HG02870 (cell line): ENCODE measurements around the gene GDPD3.

ENCODE experiments used
- ATAC-seq: cut with Tn5 transposase; IDR thresholded peaks from one replicate; pipeline ENCODE4 v1.9.1; 2021; ENCODE audit warnings: mild to moderate bottlenecking, moderate library complexity; ENCODE audit not compliant: unreplicated experiment

Gene GDPD3, protein sequence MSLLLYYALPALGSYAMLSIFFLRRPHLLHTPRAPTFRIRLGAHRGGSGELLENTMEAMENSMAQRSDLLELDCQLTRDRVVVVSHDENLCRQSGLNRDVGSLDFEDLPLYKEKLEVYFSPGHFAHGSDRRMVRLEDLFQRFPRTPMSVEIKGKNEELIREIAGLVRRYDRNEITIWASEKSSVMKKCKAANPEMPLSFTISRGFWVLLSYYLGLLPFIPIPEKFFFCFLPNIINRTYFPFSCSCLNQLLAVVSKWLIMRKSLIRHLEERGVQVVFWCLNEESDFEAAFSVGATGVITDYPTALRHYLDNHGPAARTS

DNA sequence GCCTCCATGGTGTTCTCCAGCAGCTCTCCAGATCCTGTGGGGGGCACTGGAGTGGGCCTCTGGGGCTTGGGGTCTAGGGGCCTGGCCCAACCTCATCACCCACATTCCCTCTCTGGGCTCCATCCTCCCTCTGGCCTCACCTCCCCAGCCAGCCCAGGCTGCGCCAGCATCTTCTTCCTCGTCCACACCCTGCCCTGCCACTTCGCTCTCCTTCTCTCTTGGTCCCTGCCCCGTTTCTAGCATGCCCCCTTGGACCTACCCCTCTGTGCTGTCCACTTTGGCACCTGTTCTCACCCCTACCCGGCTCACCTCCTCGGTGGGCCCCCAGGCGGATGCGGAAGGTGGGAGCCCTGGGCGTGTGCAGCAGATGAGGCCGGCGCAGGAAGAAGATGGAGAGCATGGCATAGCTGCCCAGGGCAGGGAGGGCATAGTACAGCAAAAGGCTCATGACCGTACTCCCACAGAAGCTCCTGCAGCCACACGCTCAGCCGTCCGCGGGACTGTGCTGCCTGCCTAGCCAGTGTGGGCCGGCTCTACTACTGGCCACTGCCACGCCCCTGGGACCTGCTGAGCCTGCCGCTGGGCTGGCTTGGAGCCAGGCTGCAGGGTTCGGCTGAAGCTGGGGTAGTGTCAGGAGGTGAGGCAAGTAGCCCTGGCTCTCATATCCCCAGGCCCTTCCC, at the start of gene GDPD3:
Gene GDPD3, minus strand, starts transcription at position 507 of the 680 bp plus-strand sequence. Its CDS starts 59 bp downstream, at position 448.
- no peak for ATAC-seq

DNA sequence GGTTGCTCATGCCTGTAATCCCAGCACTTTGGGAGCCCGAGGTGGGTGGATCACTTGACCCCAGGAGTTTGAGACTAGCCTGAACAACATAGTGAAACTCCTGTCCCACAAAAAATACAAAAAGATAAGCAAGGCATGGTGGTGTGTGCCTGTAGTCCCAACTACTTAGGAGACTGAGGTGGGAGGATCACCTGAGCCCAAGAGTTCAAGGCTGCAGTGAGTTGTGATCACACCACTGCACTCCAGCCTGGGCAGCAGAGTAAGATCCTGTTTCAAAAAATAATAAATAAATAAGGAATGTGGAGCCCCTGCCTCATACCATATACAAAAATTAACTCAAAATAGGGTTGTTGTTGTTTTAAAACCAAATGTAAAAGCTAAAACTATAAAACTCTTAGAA, 43.9 kb upstream of the GDPD3 start:
- ATAC-seq, result no peak

- ATAC-seq, result no peak
These were observed 41.9 kb upstream of the GDPD3 start for GRCh38 chr16:30155188-30155587.

DNA sequence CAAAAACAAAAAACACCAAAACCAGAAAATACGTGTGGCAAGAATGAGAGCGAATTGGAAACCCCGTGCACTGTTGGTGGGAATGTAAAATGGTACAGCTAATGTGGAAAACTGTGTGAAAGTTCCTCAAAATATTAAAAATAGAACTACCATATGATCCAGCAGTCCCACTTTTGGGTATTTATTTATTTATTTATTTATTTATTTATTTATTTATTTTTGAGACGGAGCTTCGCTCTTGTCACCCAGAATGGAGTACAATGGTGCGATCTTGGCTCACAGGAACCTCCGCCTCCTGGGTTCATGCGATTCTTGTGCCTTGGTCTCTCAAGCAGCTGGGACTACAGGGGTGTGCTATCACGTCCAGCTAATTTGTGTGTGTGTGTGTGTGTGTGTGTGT, 39.2 kb upstream of the GDPD3 start:
- ATAC-seq, result no peak

DNA sequence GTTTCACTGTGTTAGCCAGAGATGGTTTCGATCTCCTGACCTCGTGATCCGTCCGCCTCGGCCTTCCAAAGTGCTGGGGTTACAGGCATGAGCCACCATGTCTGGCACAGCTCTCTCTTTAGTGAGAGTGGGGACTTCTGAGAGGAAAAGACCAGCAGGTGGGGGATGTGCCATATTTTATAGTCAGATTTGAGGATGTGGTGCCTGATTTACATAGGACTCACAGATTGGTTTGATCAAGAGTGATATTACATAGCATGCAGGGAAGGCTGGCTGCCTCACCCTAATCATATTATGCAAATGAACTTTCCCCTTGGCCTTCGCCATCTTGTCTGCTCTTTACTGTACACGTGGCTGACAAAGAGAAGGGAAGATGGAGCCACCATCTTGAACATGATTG, 37.8 kb upstream of the GDPD3 start:
- ATAC-seq, result no peak

DNA sequence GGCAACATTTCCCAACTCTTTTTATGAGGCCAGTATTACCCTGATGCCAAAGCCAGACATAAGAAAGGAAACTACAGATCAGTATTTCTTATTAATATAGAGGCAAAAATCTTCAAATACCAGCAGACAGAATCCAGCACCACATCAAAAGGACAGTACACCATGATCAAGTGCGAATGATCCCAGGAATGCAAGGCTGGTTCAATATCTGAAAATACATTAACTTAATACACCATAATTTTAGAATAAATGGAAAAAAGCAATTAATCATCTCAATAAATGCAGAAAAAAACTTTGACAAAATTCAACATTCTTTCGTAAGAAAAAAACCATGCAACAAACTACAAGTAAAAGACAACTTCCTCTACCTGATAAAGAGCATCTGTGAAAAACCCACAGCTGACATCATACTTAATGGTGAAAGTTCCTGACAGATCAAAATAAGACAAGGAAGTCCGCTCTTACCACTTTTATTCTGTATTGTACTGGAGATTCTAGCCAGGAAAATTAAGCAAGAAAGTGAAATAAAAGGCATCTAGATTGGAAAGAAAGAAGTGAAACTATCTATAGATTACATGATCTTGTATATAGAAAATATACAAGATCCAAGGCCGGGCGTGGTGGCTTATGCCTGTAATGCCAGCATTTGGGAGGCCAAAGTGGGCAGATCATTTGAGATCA, 36.1 kb upstream of the GDPD3 start:
- no peak for ATAC-seq

- no peak for ATAC-seq
These were observed 34.6 kb upstream of the GDPD3 start for GRCh38 chr16:30147843-30148510.

DNA sequence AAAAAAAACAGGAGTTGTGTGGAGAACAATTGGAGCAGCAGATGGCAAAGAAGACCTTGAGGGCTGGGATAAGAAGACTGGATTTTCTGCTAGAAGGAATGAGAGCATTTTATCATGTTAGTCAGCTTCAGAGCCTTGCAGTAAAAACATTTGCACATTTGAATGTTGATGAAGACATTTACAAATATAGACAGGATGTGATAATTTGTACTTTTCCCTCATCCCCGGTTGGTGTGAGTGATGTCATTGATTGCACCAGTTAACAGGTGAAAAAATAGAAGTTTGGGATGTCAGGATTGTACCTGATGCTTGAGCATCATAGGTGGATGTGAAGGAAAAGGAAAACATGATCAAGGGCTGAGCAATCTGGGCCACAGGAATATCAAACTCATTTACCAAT, 32.3 kb upstream of the GDPD3 start:
- no peak for ATAC-seq

GRCh38 chr16:30144917-30145316, 31.6 kb upstream of the GDPD3 start:
- ATAC-seq, result no peak

DNA sequence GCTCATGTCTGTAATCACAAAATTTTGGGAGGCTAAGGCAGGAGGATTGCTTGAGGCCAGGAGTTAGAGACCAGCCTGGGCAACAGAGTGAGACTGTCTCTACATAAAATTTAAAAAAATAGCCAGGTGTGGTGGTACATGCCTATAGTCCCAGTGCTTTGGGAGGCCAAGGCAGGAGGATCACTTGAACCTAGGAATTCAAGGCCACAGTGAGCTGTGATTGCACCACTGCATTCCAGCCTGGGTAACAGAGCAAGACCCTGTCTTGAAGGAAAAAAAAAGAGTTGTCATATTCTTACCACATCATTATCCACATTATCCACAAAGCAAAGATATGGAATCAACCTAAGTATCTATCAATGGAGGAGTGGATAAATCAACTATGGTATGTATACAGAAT, 30.7 kb upstream of the GDPD3 start:
- ATAC-seq, result no peak

DNA sequence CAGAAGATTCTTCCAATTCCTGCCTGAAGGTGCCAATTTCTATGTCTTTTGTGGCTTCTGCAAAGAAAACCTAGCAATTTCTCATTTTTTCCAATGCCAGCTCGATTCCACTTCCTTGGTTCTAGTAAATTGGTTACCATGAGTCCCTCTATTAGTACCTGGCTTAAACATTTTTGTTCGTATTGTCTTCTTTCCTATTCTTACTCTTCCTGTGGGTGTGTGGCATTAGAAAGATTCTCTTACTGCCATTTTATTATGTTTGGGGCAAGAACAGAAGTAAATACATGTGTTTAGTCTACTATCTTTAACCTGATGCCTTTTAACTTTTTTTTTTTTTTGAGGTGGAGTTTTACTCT, 30.0 kb upstream of the GDPD3 start:
- ATAC-seq, result no peak

DNA sequence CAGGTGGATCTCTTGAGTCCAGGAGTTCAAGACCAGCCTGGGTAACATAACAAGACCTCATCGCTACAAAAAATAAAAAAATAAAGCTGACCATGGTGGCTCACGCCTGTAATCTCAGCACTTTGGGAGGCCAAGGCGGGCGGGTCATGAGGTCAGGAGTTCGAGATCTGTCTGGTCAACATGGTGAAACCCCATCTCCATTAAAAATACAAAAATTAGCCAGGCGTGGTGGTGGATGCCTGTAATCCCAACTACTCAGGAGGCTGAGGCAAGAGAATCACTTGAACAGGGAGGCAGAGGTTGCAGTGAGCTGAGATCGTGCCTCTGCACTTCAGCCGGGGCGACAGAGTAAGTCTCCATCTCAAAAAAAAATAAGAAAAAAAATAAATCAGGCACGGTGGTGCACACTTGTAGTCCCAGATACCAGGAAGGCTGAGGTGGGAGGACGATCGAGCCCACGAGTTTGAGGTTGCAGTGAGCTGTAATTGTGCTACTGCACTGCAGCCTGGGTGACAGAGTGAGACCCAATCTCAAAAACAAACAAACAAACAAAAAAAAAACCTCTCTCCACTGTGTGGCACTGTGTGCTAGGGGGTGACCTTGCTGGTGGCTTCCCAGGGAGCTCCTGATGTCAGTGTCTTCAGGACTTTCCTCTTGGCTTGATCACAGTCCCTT, 29.5 kb upstream of the GDPD3 start:
- no peak for ATAC-seq

GRCh38 chr16:30141750-30142149, 28.4 kb upstream of the GDPD3 start:
- ATAC-seq, result no peak

- no peak for ATAC-seq
These were observed 26.5 kb upstream of the GDPD3 start for GRCh38 chr16:30139583-30140481.

- ATAC-seq, result no peak
These were observed 24.6 kb upstream of the GDPD3 start for GRCh38 chr16:30137897-30138296.

DNA sequence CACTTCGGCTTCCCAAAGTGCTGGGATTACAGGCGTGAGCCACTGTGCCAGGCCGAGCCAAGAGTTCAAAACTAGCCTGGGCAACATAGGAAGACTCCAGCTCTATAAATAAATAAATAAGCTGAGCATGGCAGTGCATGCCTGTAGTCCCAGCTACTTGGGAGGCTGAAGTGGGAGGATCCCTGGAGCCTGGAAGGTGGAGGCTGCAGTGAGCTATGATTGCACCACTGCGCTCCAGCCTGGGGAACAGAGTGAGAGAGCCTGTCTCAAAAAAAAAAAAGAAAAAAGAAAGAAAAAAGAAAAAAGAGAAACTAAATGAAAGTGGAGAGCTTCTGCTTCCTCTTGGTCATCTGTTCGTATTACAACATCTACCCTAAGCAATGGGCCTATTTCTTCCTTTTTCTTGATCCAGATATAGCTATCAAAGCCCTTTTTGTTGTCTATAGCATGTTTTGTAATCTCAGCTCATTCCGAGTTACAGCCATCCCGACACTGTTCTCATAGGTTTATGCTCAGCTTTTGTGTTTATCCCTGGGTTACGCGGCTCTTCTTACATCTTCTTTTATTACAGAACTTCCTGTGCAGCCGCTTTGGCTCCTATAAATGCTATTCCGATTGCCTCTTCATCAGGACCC, 23.8 kb upstream of the GDPD3 start:
- no peak for ATAC-seq

GRCh38 chr16:30132591-30132990, 19.3 kb upstream of the GDPD3 start:
- ATAC-seq, result no peak

- ATAC-seq, result no peak
These were observed 18.6 kb upstream of the GDPD3 start for GRCh38 chr16:30131869-30132475.

DNA sequence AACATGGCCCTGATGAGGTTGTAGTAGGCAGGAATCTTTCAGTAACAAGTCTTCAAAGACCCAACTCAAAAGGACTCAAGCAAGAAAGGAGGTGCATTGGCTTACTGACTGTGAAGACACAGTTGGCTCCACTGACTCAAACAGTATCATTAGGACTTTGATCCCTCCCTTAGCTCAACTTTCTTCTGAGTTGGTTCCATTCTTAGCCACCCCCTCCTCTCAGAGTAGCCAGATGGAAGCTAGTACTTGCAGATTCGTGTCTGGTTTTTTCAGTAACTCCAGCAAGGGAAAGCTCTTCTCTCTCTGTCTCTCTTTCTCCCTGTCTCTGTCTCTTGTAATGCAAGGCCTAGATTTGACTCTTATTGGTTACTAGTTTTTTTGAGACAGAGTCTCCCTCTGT, 14.7 kb upstream of the GDPD3 start:
- no peak for ATAC-seq
